ENCODE data around the gene PTPRZ1.

DNA sequence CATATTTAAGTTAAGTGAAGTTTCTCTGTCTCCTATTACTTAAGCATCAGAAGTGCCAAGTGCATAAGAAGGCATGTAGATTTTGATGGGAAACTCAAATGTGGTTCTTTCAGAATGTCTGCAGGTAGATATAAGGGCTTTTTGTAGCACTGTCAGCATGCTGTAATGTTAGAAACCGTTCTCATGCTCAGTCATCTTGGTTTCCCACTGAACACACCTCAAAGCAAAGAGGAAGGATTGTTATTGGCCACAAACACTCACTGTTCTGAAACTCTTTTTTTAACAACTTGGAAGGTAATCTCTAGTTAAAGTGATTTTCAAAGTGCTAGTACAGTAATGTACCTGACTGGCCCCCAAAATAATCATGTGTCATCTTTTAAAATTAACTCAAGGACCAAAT is 145.1 kb downstream of the PTPRZ1 start:
- TF ChIP-seq, protein P1, sequence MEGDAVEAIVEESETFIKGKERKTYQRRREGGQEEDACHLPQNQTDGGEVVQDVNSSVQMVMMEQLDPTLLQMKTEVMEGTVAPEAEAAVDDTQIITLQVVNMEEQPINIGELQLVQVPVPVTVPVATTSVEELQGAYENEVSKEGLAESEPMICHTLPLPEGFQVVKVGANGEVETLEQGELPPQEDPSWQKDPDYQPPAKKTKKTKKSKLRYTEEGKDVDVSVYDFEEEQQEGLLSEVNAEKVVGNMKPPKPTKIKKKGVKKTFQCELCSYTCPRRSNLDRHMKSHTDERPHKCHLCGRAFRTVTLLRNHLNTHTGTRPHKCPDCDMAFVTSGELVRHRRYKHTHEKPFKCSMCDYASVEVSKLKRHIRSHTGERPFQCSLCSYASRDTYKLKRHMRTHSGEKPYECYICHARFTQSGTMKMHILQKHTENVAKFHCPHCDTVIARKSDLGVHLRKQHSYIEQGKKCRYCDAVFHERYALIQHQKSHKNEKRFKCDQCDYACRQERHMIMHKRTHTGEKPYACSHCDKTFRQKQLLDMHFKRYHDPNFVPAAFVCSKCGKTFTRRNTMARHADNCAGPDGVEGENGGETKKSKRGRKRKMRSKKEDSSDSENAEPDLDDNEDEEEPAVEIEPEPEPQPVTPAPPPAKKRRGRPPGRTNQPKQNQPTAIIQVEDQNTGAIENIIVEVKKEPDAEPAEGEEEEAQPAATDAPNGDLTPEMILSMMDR (IDR thresholded peaks at IDR 0.05) = no peak
- no peak for TF ChIP-seq POLR2A (IDR thresholded peaks at IDR 0.05)

Measured in testis (tissue), 2 donors.